ENCODE data around the gene NPTN. TPM values are rescaled to one million over a fixed set of nuclear protein-coding genes. Genes with fewer than 3 reads are reported as not detected.
"Not testable (repeated sequence)": the region's sequence is repeated elsewhere in the genome, so short reads cannot be mapped to it uniquely, and the experiment has no call there.

NPTN gene
- total RNA-seq, result 203 TPM
- long read RNA-seq, transcript NPTN-202 (8 exons, 2,817 nt), result major isoform, 43 of 65 reads
- long read RNA-seq, partial matches to known transcripts, result 9 of 65 reads
- long read RNA-seq, other reads (novel, unspliced or antisense), result 11 of 65 reads

DNA sequence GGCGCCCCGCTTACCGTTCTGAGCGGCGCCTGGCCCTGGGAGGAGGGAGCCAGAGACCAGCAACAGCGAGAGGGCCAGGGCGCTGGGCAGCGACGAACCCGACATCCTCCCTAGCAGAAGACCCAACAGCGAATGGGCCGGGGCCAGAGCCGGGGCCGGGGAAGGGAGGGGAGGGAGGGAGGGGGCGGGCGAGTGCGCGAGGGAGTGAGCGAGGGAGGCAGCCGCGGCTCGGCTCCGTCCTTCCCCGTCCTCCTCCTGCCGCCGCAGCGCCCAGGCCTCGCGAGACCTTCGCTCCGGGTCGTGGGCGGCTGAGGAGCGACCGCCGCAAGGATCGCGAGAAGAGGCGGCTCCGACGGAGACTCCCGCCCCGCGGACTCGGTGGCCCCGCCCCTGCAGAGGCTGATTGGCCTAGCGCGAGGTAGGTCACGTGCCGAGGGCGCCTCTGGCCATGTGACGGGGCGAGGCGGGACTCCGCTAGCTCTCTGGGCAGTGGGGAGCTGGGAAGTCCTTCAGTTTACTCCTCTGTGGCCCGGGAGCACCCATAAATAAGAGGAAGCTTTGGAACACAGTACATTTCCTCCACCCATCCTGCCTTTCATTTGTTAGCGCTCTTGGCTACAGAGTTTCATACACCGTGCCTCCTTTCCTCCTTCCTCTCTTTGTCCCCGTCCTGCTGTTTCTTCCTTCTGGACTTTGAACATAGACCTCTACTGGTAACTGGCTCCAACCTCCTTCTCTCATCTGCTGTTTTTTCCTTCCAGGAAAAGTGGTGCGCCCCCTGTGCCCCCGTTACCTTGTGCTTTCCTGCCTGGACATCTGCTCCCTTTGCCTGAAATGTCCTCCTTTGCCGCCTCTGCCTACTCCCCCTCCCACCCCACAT, at the start of gene NPTN:
NPTN (minus strand) TSS at position 279 of the 880 bp plus-strand sequence; CDS start at position 105, 174 bp downstream.
- intact Hi-C loops (cut with micrococcal nuclease), result no loop called here
- ATAC-seq, result peak; percentile 94
- peak; percentile 100 for DNase-seq

DNA sequence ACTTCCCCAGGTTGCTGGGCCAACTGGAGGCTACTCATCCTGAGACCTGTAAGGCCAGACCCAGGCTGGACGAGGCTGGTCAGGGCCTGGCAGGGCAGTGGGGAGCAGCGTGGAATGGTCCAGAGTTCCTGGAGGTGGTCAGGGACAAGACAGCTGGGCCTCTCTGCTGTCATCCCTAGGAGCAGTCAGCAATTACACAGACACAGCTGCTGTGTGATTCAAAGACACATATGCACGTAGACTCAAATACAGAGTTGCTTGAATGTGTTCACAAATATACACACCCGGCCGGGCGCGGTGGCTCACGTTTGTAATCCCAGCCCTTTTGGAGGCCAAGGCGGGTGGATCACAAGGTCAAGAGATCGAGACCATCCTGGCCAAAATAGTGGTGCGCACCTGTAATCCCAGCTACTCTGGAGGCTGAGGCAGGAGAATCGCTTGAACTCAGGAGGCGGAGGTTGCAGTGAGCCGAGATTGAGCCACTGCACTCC, 49.5 kb upstream of the NPTN start:
- no peak for ATAC-seq
- DNase-seq, result no peak
- intact Hi-C loops (cut with micrococcal nuclease), result no loop called here

DNA sequence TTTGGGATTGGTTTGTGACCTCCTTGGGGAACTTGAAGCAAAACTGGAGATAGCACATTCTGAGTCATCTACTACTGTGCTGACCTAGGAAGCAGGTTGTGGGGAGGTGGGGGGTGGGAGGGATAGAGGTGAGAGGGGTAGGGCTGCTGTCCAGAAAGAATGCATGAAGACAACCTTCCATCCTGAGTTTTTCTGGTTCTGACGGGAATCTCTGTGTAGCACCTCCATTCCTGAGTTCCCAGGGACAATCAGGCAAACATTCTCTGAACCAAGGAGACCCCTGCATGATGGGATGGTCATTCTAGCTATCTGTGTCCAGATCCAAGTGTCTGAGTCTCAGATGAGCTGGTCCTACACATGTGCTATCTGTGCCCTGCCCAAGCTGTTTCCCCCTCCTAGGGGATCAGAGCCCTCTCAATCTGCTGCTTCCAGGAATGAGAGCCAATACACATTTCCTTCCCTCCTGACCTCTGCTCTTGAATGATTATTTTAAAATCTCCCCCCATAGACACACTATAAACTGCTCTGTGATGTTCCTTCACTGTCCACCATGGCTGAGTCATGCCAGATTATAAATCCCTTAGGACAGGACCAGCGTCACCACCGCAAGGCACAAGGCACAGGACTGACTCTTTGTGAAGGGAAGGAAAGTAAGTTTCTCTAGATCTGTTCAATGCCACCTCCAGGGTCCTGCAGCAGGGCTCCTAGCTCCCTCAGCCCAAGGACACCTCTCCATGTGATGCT, 48.8 kb upstream of the NPTN start:
- DNase-seq (no peak), ATAC-seq (no peak)
- intact Hi-C loops (cut with micrococcal nuclease), result no loop called here

DNA sequence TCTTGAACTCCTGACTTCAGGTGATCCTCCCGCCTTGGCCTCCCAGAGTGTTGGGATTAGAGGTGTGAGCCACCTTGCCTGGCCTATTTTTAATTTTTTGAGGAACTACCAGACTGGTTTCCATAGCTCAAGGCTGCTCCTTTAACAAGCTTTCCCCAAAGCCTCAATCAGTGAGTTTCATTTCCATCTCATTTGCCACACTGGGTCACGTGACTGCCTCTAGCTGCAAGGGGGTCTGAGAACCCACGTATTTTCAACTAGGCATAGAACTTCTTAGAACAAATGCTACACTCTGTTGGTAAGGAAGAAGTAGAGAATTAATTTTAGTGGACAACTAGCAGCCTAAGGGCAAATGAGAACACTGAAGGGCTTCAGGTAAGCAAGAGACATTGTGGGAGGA, 47.9 kb upstream of the NPTN start:
- no peak for ATAC-seq
- intact Hi-C loops (cut with micrococcal nuclease), result no loop called here

DNA sequence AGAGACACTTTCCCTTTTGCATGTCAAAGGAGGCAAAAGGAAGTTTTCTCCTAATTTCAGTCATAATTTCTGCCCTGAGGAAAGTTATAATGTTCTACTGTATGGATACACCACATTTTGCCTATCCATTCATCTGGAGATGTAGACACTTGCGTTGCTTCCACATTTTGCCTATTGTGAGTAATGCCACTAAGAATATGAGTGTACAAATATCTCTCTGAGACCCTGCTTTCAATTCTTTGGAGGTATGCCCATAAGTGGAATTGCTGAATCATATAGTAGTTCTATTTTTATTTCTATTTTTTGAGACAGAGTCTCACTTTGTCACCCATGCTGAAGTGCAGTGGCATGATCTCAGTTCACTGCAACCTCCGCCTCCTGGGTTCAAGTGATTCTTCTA, 47.4 kb upstream of the NPTN start:
- no peak for ATAC-seq
- no peak for DNase-seq
- intact Hi-C loops (cut with micrococcal nuclease), result no loop called here

More for the DNA sequence above, 47.9 kb upstream of the NPTN start:
- DNase-seq, result no peak

DNA sequence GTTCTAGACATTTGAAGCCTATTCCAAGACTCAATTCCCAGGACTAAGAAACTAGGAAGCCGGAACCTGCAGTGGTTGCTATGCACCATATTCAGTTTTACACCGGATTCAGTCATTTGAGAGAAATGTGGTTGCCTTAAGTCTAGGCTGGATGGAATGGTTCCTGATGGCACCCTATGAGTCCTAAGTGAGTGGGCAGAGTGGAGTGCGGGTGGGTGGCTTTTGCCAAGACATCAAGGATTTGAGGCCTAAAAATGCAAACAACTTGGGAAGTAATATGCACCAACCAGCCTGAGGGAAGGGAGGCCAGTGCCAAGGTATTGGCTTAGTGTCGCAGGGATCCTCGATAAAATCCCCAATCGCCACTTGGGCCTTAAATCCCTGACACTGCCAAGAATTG, 46.8 kb upstream of the NPTN start:
- DNase-seq (no peak), ATAC-seq (no peak)
- intact Hi-C loops (cut with micrococcal nuclease), result no loop called here

DNA sequence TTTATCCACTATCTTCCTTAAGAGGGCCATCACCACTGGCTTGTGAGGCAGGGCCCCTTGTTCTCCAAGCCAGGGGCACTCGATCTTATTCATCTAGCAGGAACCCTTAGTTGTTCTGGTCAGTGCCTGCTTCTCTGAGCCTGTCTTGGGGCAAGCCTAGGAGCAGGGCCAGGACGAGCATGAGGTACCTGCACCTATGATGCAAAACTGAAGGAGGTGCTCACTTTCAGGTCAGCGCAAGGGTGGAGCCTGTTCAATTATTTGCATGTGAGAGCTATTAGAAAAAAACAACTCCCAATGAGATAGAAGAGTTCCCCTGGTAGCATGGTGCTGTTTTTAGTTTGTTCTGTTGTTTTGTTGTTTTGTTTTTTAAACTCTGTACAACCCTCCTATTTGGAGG, 46.0 kb upstream of the NPTN start:
- intact Hi-C loops (cut with micrococcal nuclease), result no loop called here
- DNase-seq (no peak), ATAC-seq (no peak)

DNA sequence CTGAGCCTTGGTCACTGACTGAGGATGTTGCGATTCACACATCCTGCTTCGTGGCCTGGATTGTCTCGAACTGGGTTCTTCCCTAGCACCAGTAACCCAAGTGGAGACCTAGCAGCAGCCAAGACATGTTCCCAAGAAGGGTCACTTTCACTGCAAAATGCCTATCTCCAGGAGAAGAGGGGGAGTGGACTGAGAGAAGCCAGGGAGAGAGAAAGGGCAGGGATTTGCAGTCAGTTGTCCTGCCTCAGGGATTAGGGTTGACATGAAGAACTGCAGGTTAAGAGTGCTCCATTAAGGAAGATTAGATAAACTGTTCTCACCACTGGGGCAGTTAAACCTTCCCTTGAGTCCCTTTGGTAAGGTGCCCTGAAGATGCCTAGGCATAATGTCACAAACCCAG, 45.3 kb upstream of the NPTN start:
- ATAC-seq, result no peak
- intact Hi-C loops (cut with micrococcal nuclease), result no loop called here
- no peak for DNase-seq

DNA sequence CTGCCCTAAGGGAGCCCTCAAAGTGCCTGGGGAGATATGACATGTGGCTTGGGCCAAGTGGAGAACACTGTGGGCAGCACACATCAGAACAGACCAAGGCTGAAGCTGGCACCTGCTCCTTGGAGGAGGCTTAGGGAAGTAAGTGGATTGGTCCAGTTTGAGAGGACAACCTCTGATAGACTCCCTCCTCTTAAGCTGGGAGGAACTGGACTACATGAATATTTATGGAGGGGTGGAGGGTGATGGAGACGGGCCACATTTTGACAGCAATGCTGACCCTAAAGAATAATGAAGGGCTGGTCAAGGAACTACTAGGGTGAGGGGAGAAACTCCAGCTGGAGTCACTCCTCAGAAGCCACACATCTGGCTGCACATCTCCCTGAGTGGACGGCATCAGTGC, 44.5 kb upstream of the NPTN start:
- ATAC-seq, result no peak
- DNase-seq, result no peak
- intact Hi-C loops (cut with micrococcal nuclease), result no loop called here

DNA sequence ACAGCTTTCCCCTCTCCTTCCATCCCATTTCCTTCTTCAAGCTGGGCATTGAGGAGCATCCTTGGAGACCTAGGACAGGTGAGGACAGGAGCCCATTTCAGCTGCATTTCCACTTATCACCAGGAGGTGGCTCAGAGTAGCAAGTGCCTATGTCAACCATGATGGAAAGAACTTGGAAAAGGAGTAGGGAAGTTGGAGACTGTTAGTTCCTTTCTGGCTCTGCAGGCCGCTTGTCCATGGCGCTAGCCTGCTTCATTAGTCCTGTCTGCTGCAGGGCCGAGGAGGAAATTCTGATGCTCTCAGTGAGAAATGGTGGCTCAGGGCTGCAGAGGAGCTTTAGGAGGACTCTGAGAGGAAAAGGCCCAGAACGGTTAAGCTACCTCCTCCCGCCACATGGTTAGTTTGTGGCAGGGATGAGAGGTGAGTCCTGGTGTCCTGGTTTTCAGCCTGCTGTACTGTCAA, 44.0 kb upstream of the NPTN start:
- ATAC-seq, result peak; percentile 85
- DNase-seq, result peak; percentile 57
- intact Hi-C loops (cut with micrococcal nuclease), result no loop called here

DNA sequence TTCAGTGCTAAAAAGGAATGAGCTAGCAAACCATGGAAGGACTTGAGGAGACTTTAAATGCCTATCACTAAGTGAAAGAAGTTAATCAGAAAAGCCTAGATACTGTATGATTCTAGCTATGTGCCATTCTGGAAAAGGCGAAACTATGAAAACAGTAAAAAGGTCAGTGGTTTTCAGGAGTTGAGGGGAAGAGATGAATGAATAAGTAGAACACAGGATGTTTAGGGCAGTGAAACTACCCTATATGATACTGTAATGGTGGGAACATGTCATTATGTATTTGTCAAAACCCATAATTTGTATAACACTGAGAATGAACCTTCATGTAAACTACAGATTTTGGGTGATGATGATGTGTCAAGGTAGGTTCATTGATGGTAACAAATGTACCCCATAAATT, 41.4 kb upstream of the NPTN start:
- ATAC-seq, result no peak
- intact Hi-C loops (cut with micrococcal nuclease), result no loop called here
- DNase-seq, result no peak

DNA sequence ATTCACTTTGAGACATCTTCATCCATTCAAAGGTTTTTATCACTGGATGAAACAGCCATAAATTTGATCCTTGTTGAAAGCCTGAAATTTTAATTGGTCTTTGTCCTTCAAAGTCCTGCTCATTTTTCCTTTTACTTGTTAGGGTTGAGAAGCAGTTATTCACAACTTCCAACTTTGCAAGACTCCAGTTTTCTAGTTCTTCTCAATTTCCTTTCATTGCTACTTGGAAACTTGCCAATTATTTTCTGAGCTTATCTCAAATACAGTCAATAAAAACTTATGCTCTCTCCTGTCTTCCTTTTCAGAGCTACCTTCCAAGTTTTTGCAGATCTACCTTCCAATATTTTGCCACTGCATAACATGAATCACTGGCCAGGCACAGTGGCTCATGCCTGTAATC, 27.3 kb upstream of the NPTN start:
- intact Hi-C loops (cut with micrococcal nuclease), result no loop called here
- ATAC-seq (no peak), DNase-seq (no peak)

DNA sequence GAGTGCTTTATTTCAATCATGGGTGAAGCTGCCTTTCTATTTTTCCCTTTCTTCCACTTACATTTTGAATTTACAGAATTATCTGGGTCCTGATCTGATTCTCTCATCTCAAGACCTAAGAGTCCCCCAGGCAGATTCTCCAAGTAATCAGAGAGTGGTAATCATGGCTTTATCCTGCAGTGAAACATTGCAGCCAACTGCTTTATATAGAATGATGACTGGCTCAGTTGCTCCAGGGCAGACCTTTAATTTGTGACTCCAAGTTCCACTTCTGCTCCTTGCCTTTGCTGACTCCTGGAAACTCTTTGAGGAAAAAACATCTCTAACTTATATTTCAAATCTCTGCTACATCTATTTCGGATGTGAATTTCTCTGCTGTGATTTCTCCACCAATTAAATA, 25.5 kb upstream of the NPTN start:
- ATAC-seq, result no peak

DNA sequence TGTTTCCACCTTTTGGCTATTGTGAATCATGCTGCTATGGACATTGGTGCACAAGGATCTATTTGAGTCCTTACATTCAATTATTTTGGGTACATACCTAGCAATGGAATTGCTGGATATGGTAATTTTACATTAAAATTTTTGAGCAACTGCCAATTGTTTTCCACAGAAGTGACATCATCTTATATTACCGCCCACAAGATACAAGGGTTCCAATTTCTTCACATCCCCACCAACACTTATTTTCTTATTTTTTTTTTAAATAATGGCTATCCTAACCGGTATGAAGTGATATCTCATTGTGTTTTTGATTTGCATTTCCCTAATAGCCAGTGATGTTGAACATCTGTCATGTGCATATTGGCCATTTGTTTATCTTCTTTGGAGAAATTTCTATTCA, 22.5 kb upstream of the NPTN start:
- ATAC-seq (no peak), DNase-seq (no peak)
- intact Hi-C loops (cut with micrococcal nuclease), result no loop called here

More for the DNA sequence above, 25.5 kb upstream of the NPTN start:
- intact Hi-C loops (cut with micrococcal nuclease), result no loop called here
- DNase-seq, result no peak

DNA sequence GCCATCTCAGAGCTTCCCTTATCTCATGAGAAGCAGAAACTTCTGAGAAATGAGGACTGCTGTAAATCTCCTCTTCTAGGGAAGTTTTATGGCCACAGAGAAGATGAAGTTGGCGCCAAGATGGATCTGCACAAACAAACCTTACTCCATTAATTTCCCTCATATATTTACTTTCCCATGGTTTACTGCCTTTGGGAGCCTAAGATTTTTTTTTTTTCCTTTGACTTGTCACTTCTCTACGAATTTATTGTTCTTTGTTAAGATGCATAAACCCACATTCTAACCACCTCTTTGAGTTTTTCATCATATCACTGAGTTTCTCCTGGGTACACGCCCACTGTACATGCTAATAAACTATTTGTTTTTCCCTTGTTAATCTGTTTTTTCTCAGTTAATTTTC, 21.5 kb upstream of the NPTN start:
- ATAC-seq (no peak), DNase-seq (no peak)
- intact Hi-C loops (cut with micrococcal nuclease), result no loop called here

DNA sequence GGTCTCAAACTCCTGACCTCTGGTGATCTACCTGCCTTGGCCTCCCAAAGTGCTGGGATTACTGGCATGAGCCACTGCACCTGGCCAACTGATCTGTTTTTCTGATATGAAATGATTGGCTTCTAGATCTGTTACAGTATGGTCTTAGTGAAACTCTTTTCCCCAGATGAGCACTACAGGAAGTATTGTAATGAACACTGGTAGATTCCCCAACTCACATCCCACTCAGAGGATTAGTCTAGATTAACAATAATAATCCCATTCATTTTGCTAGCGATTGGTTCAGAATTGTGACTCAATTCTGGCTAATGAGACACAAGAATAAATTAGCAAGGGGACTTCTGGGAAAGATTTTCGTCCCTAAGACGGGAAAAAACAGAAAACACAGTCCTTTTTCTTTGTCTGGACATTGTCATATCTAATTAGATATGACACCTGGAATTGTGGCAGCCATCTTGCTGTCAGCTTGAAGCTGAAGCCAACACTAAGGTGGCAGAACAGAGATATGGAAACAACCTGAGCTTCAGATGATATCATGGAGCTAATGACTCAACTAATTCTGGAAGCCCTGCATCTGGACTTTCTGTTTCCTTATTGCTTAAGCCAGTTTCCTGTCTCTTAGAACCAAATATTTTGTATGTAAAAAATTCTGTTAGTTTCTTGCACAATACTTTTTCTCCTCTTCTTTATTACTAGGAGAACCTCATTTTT, 17.4 kb upstream of the NPTN start:
- DNase-seq (no peak), ATAC-seq (peak; percentile 34)
- intact Hi-C loops (cut with micrococcal nuclease), result no loop called here

DNA sequence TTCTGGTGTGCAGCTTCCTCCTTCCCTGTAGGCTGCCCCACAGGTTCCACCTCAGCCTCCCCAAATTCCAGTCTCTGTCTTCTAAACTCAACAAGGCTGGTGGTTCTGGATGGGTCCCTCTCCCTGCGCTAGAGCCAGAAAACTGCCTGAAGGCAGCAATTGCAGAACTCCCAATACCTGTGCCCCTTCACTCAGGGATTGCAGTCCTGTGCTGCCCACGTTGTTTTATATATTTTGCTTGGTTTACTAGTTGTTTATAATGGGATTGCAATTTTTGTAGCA, 14.8 kb upstream of the NPTN start:
- intact Hi-C loops (cut with micrococcal nuclease), result no loop called here
- DNase-seq (no peak), ATAC-seq (no peak)

DNA sequence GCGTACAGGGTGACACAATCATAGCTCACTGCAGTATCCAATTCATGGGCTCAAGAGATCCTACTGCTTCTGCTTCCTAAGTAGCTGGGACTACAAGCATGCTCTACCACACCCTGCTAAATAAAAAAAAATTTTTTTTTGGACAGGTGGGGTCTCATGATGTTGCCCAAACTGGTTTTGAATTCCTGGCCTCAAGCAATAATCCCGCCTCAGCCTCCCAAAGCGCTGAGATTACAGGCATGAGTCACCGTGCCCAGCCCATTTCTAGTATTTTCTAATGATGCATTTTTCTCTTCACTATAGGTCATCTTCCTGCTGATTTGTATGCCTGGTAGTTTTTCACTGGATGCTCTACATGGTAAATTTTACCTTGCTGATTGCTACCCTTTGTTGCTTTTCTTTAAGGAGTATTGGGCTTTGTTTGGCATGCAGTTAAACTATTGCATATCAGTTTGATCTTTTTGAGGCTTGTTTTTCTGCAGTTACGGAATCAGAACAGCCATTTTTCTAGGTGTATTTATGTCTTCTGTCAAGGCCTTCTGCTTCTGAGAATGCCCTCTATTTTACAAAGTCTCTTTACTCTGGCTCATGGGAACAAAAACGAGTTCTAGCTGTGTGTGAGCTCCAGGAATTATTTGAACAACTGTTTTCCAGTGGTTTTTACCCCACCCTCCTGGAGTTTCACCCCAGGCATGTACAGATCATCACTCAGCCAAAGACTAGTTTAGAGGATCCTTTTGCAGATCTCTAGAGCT, 14.2 kb upstream of the NPTN start:
- no peak for ATAC-seq
- DNase-seq, result no peak
- intact Hi-C loops (cut with micrococcal nuclease), result no loop called here

DNA sequence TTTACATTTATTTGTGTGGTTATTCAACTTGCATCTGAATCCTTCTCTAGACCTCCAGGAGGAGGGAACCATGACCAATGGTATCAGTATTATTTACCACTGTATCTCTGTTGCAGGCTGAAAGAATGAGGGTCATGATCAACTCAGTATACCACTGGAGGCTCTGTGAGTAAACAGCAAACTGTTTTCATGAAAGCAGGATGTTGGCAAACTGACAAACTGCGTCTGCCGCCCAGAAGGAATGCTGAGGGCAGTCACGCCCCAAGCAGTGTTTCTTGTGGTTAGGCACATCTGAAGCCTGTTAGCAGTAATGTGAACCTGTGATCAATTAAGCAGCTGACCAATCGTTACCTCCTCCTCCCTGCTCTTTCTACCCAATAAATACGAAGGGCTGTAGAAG, 6.3 kb upstream of the NPTN start:
- intact Hi-C loops (cut with micrococcal nuclease), result loop anchor here (5.0 kb wide), 2 partner anchors 63 to 77 kb away; no protein-coding TSS in a partner anchor
- ATAC-seq, DNase-seq: not testable (repeated sequence)
